Measurements from ENCODE around the gene CCDC181.

DNA sequence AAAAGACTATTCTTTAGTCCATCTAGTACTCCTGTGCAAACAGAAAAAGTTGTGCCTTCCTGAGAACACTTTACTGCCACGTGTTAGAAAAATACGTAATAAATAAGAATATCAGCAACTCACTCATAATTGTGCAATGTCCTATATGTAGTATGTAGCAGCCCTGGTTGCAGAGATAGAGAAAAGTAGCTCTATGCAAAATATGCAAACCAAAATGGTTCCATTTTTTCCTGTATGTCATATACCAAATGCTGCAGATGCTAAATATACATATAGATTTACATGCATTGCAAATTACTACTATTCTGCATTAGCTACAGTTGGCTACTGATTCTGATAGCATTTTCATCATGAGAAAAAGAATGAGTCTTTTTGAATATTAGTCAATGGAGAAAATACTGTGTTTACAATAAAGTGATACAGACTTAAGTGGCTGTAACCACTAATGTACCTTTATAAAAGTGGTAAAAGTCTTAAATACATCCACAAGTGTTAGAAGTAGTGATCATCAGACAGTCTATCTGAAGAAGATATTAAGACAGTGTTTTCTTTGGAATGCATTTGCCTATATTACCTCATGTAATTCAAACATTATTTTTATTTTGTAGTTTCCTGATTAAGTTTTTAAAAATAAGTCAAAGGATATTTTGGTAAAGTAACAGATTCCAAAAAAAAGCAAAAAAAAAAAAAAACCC lies 79.4 kb downstream of the CCDC181 start:
- TF ChIP-seq POLR2A (IDR thresholded peaks at IDR 0.05; ENCODE audit: low read length) (no peak), GATA1 (IDR thresholded peaks at IDR 0.05; ENCODE audit: low read depth, low read length) (no peak)

Measured in erythroblast (primary cell).